GM12801 (cell line): ENCODE data around the gene MTRFR.

ENCODE experiments used
- CTCF ChIP-seq: IDR thresholded peaks from one replicate; pipeline ENCODE4 v1.5.1; 2011; ENCODE audit warnings: control low read depth; ENCODE audit not compliant: insufficient read length; ENCODE audit errors: extremely low read depth

Gene MTRFR

GRCh38 chr12:123271001-123271668 is 37.9 kb downstream of the MTRFR start:
- TF ChIP-seq CTCF, result no peak

- TF ChIP-seq CTCF, result no peak
Observed at GRCh38 chr12:123273166-123273565, 39.9 kb downstream of the MTRFR start.

GRCh38 chr12:123278101-123278627 is 44.9 kb downstream of the MTRFR start:
- TF ChIP-seq CTCF, result no peak

- no peak for TF ChIP-seq CTCF
Observed at GRCh38 chr12:123280971-123281370, 47.7 kb downstream of the MTRFR start.

GRCh38 chr12:123282111-123282510 is 48.9 kb downstream of the MTRFR start:
- TF ChIP-seq CTCF, result no peak

GRCh38 chr12:123283461-123283860 is 50.2 kb downstream of the MTRFR start:
- no peak for TF ChIP-seq CTCF

- TF ChIP-seq CTCF, result no peak
Observed at GRCh38 chr12:123284669-123285068, 51.4 kb downstream of the MTRFR start.
